OCI-LY3 (cell line): ENCODE results near the gene CD164.
"Not testable (repeated sequence)": the region's sequence is repeated elsewhere in the genome, so short reads cannot be mapped to it uniquely, and the experiment has no call there.

Experiments used
- H2AFZ ChIP-seq: fragments of 200-600, 300-600 bp; shearing (Covaris generic); 2 replicates; pipeline ENCODE4 v1.6.0; 2014; ENCODE audit warnings: antibody characterized with exemption, low read depth, low read length
- H3K27ac ChIP-seq: fragments of 200-600, 300-600 bp; sonication (generic); 2 replicates; pipeline ENCODE4 v1.5.1; 2014; ENCODE audit warnings: mild to moderate bottlenecking, low read length, moderate library complexity, mixed read lengths
- H3K27me3 ChIP-seq: fragments of 200-600, 300-600 bp; sonication (generic); 2 replicates; pipeline ENCODE4 v1.6.1; 2014; ENCODE audit warnings: low read depth, low read length, mixed read lengths
- H3K36me3 ChIP-seq: fragments of 200-600, 300-600 bp; sonication (generic); replicated peaks from 2 replicates; pipeline ENCODE3; 2014; ENCODE audit warnings: low read depth, low read length, mixed read lengths
- H3K4me1 ChIP-seq: fragments of 300-600, 200-600 bp; sonication (generic); 2 replicates; pipeline ENCODE4 v1.6.1; 2014; ENCODE audit warnings: low read length, mixed read lengths
- H3K4me2 ChIP-seq: fragments of 200-600, 300-600 bp; sonication (generic); 2 replicates; pipeline ENCODE4 v1.6.1; 2014; ENCODE audit warnings: low read length, mixed read lengths
- H3K4me3 ChIP-seq: fragments of 300-600, 200-600 bp; sonication (generic); 2 replicates; pipeline ENCODE4 v1.5.1; 2014; ENCODE audit warnings: antibody characterized with exemption, mild to moderate bottlenecking, low read length, moderate library complexity
- H3K79me2 ChIP-seq: fragments of 300-600, 200-600 bp; shearing (Covaris generic); 2 replicates; pipeline ENCODE4 v1.6.1; 2014; ENCODE audit warnings: mild to moderate bottlenecking, low read length, mixed read lengths
- H3K9ac ChIP-seq: fragments of 300-600, 200-600 bp; shearing (Covaris generic); 2 replicates; pipeline ENCODE4 v1.6.0; 2014; ENCODE audit warnings: mild to moderate bottlenecking, low read length, moderate library complexity
- H3K9me3 ChIP-seq: fragments of 200-600, 300-600 bp; shearing (Covaris generic); 2 replicates; pipeline ENCODE4 v1.6.1; 2014; ENCODE audit warnings: low read length, mixed read lengths; ENCODE audit not compliant: insufficient read depth
- H4K20me1 ChIP-seq: fragments of 200-600, 300-600 bp; sonication (generic); 2 replicates; pipeline ENCODE4 v1.6.1; 2016; ENCODE audit warnings: low read length, mixed read lengths; ENCODE audit not compliant: insufficient read depth
- CTCF ChIP-seq: fragments of 200-600, 300-600 bp; sonication (generic); IDR thresholded peaks from 2 replicates; pipeline ENCODE4 v1.5.1; 2014; ENCODE audit warnings: antibody characterized with exemption, low read length, low read depth
- EZH2phosphoT487 ChIP-seq: fragments of 200-600 bp; shearing (Covaris generic); IDR thresholded peaks from 2 replicates; pipeline ENCODE4 v1.6.1; 2018; ENCODE audit warnings: antibody characterized with exemption, mixed run types, low read depth

Gene CD164

DNA sequence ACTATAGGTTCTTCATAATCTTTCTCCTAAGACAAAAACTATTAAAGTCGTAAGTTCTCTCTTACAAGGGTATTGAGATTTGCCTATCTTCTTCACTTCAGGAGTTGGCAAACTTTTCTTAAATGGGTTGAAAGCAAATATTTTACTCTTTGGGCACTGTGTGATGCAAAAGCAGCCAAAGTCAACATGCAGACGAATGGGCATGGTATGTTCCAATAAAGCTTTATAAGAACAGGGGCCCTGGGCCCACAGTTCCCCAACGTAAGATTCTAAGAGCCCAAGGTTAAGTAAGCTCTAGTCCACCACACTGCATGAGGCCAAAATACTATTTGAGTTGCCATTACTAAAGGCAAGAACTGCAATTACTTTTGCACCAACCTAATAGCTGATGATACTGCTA, 11.5 kb downstream of the CD164 start:
- Histone ChIP-seq H4K20me1 (peaks cover 21% of the 10 kb centered on the region), H3K4me2 (no peak overlapping the region), H3K9ac (no peak overlapping the region), H3K4me3 (no peak overlapping the region), H3K36me3 (peaks cover 65% of the 10 kb centered on the region), H3K9me3 (no peaks in the 10 kb centered on the region), H3K27ac (no peak overlapping the region), H3K4me1 (peaks cover 34% of the 10 kb centered on the region), H2AFZ (no peak overlapping the region), H3K79me2 (peaks cover 15% of the 10 kb centered on the region), H3K27me3 (no peaks in the 10 kb centered on the region)
- TF ChIP-seq EZH2phosphoT487 (no peak), CTCF (no peak)

GRCh38 chr6:109370336-109370735, 11.9 kb downstream of the CD164 start:
- H3K79me2 ChIP-seq, result peaks cover 15% of the 10 kb centered on the region
- H3K27ac ChIP-seq, result no peak overlapping the region
- no peak overlapping the region for H3K9ac ChIP-seq
- H3K9me3 ChIP-seq, result no peaks in the 10 kb centered on the region
- H3K27me3 ChIP-seq, result no peaks in the 10 kb centered on the region
- H3K4me3 ChIP-seq, result no peak overlapping the region
- H3K36me3 ChIP-seq, result peaks cover 65% of the 10 kb centered on the region
- peaks cover 34% of the 10 kb centered on the region for H3K4me1 ChIP-seq
- no peak overlapping the region for H3K4me2 ChIP-seq
- peaks cover 21% of the 10 kb centered on the region for H4K20me1 ChIP-seq
- TF ChIP-seq CTCF (no peak), EZH2phosphoT487 (no peak)
- H2AFZ ChIP-seq, result no peak overlapping the region

DNA sequence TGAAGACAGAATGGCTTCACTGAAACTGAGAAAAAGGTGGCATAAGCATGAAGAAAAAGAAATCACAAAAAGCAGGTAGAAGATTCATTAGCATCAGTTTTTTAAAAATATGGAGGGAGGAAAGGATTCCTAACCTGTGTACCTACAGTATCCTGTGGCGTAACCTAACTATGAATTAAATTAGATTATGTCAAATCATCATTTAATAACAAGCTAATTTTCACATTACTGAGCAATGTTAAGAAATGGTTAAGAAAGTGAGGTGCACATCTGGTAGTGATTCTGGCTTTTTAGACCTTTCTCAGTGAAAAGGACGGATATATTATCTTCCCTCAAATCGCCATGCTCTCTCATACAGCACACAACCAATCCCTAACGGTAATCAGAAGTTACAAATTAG, 12.5 kb downstream of the CD164 start:
- Histone ChIP-seq H3K36me3 (peaks cover 65% of the 10 kb centered on the region), H3K79me2 (peaks cover 15% of the 10 kb centered on the region)

DNA sequence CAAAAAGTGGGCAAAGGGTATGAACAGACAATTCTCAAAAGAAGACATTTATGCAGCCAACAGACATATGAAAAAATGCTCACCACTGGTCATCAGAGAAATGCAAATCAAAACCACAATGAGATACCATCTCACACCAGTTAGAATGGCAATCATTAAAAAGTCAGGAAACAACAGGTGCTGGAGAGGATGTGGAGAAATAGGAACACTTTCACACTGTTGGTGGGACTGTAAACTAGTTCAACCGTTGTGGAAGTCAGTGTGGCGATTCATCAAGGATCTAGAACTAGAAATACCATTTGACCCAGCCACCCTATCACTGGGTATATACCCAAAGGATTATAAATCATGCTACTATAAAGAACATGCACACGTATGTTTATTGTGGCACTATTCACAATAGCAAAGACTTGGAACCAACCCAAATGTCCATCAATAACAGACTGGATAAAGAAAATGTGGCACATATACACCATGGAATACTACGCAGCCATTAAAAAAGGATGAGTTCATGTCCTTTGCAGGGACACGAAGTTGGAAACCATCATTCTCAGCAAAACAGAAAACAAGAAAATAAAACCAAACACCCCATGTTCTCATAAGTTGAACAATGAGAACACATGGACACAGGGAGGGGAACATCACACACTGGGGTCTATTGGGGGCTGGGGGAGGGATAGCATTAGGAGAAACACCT, 17.7 kb downstream of the CD164 start:
- not testable (repeated sequence) for H3K4me1 ChIP-seq, H3K4me2 ChIP-seq, H4K20me1 ChIP-seq, H3K27ac ChIP-seq, H3K27me3 ChIP-seq, H3K4me3 ChIP-seq, H3K9ac ChIP-seq, H3K9me3 ChIP-seq, H3K79me2 ChIP-seq, H2AFZ ChIP-seq
- H3K36me3 ChIP-seq, result peaks cover 58% of the 10 kb centered on the region

More for the DNA sequence above, 12.5 kb downstream of the CD164 start:
- TF ChIP-seq EZH2phosphoT487 (no peak), CTCF (no peak)
- Histone ChIP-seq H3K4me2 (no peak overlapping the region), H3K9ac (no peak overlapping the region), H2AFZ (no peak overlapping the region), H3K27me3 (no peaks in the 10 kb centered on the region), H4K20me1 (peaks cover 21% of the 10 kb centered on the region), H3K27ac (no peak overlapping the region), H3K9me3 (no peaks in the 10 kb centered on the region), H3K4me1 (peaks cover 29% of the 10 kb centered on the region), H3K4me3 (no peak overlapping the region)
